CD4-positive, CD25-positive, alpha-beta regulatory T cell (primary cell): Measurements from ENCODE around the gene EIF4EBP2. TPM values are rescaled to one million over a fixed set of nuclear protein-coding genes. Genes with fewer than 3 reads are reported as not detected.

Source experiments
- ATAC-seq, 2 donors: fragments of 150-1000 bp; cut with Tn5 transposase; one replicate each; pipeline ENCODE4 v1.10.0; 2021; ENCODE audit warnings: low read depth in 2 of 2, moderate number of reproducible peaks in 2 of 2, moderate library complexity in 1 of 2
- DNase-seq, 3 donors: peaks; one replicate each; pipeline versions ENCODE4 v3.0.0 to v3.0.0-alpha.2; 2012 to 2022; ENCODE audit warnings: mixed read lengths in 1 of 3
- H3K27ac ChIP-seq: one replicate; pipeline ENCODE4 v1.7.0; 2013; ENCODE audit warnings: mild to moderate bottlenecking, low read length; ENCODE audit not compliant: insufficient read depth, poor library complexity, severe bottlenecking
- H3K27me3 ChIP-seq: one replicate; pipeline ENCODE4 v1.7.0; 2013; ENCODE audit warnings: low read length; ENCODE audit not compliant: control insufficient read depth, insufficient read depth
- H3K36me3 ChIP-seq: one replicate; pipeline ENCODE4 v1.7.0; 2013; ENCODE audit warnings: mild to moderate bottlenecking, low read length, moderate library complexity; ENCODE audit not compliant: control insufficient read depth, insufficient read depth
- H3K4me1 ChIP-seq: 2 replicates; pipeline ENCODE4 v1.7.0; 2013; ENCODE audit warnings: mild to moderate bottlenecking, low read length; ENCODE audit not compliant: insufficient read depth, control insufficient read depth, poor library complexity, severe bottlenecking
- H3K4me3 ChIP-seq: one replicate; pipeline ENCODE4 v1.7.0; 2013; ENCODE audit warnings: low read depth, mild to moderate bottlenecking, low read length, moderate library complexity
- H3K9me3 ChIP-seq, 2 experiments: 1 replicate in 1 of 2; 2 replicates in 1 of 2; pipeline ENCODE4 v1.7.0; 2013; ENCODE audit warnings: low read length in 2 of 2, mild to moderate bottlenecking in 1 of 2, moderate library complexity in 1 of 2; ENCODE audit not compliant: control insufficient read depth in 2 of 2
- H3K27ac Mint-ChIP-seq, 3 donors: one replicate each; pipeline ENCODE4 v1.8.0; 2020 to 2022; ENCODE audit warnings: mild to moderate bottlenecking in 3 of 3, mixed read lengths in 3 of 3, moderate library complexity in 2 of 3
- H3K27me3 Mint-ChIP-seq: one replicate; pipeline ENCODE4 v1.8.0; 2022; ENCODE audit warnings: mild to moderate bottlenecking, mixed read lengths
- H3K36me3 Mint-ChIP-seq: one replicate; pipeline ENCODE4 v1.8.0; 2020; ENCODE audit warnings: mixed read lengths
- H3K4me1 Mint-ChIP-seq, 4 donors: one replicate each; pipeline ENCODE4 v1.8.0; 2020 to 2022; ENCODE audit warnings: mixed read lengths in 4 of 4, mild to moderate bottlenecking in 1 of 4
- H3K4me3 Mint-ChIP-seq, 4 donors: one replicate each; pipeline ENCODE4 v1.8.0; 2020 to 2022; ENCODE audit warnings: mild to moderate bottlenecking in 4 of 4, mixed read lengths in 4 of 4, moderate library complexity in 3 of 4
- H3K9me3 Mint-ChIP-seq, 7 donors: one replicate each; pipeline ENCODE4 v1.8.0; 2020 to 2022; ENCODE audit warnings: mixed read lengths in 7 of 7, mild to moderate bottlenecking in 3 of 7, moderate library complexity in 2 of 7
- polyA plus RNA-seq, 4 donors: library from polyadenylated mRNA; unstranded; fragments of 300-500 nt; fragmentation: Illumina TruSeq; gene quantifications; one replicate each; pipeline ENCODE4 v1.2.3, GENCODE V29; 2021
- total RNA-seq: library from RNA; stranded (reverse); gene quantifications from one replicate; pipeline ENCODE4 v1.2.3, GENCODE V29; 2022

Gene EIF4EBP2
- total and polyA plus RNA-seq, 5 donors from 2014 or later: 53.1 to 86.4 (median 84.7) TPM

- Mint-ChIP-seq H3K27ac (peak overlapping the region in 1 of 3 donors; percentile 43), H3K4me3 (peak overlapping the region in 1 of 4 donors; percentile 27), H3K9me3 (no peaks in the 10 kb centered on the region), H3K36me3 (peaks cover 6% of the 10 kb centered on the region), H3K4me1 (peaks cover 4 to 58% (median 28%) of the 10 kb centered on the region in 4 donors), H3K27me3 (peaks cover 22% of the 10 kb centered on the region)
- Histone ChIP-seq H3K4me3 (no peak overlapping the region), H3K27ac (no peak overlapping the region), H3K9me3 (no peaks in the 10 kb centered on the region), H3K4me1 (peaks cover 38% of the 10 kb centered on the region), H3K27me3 (peaks cover 9% of the 10 kb centered on the region), H3K36me3 (no peaks in the 10 kb centered on the region)
- DNase-seq (no peak), ATAC-seq (no peak)
Observed at GRCh38 chr10:70435241-70436085, 31.5 kb downstream of the EIF4EBP2 start.

DNA sequence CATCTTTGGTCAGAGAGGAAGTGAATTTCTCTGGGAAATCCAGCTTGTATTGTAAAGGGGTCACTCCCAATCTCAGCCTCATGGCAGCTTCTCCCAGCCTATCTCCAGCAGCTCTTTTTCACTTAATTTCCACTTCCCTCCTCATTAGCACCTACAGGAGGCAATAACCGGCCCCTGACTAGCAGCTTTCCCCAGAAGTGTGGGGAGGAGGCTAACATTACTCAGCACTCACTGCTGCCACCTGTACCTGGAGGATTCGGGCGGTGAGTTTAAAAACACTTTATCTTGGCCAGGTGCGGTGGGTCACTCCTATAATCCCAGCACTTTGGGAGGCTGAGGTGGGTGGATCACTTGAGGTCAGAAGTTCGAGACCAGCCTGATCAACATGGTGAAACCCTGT is 33.8 kb downstream of the EIF4EBP2 start:
- Histone ChIP-seq H3K27ac (no peak overlapping the region), H3K9me3 (no peaks in the 10 kb centered on the region), H3K36me3 (no peaks in the 10 kb centered on the region), H3K4me1 (peaks cover 30% of the 10 kb centered on the region), H3K4me3 (no peak overlapping the region), H3K27me3 (peaks cover 19% of the 10 kb centered on the region)
- Mint-ChIP-seq H3K4me3 (no peak overlapping the region), H3K27me3 (peaks cover 40% of the 10 kb centered on the region), H3K36me3 (peaks cover 6% of the 10 kb centered on the region), H3K27ac (no peak overlapping the region), H3K9me3 (peaks cover 0 to 2% (median 0%) of the 10 kb centered on the region in 7 donors), H3K4me1 (peaks cover 5 to 50% (median 20%) of the 10 kb centered on the region in 4 donors)
- DNase-seq (no peak), ATAC-seq (no peak)

- H3K27ac ChIP-seq: no peak overlapping the region
- ATAC-seq: peak in 1 of 2 donors; percentile 28
- no peaks in the 10 kb centered on the region for H3K9me3 ChIP-seq
- no peaks in the 10 kb centered on the region for H3K36me3 ChIP-seq
- peak overlapping the region; percentile 37 for H3K4me3 ChIP-seq
- Mint-ChIP-seq H3K27ac (peak overlapping the region in 2 of 3 donors; percentile 54 to 72), H3K4me1 (peaks cover 3 to 26% (median 9%) of the 10 kb centered on the region in 4 donors), H3K9me3 (peaks cover 0 to 2% (median 0%) of the 10 kb centered on the region in 7 donors), H3K36me3 (peaks cover 2% of the 10 kb centered on the region), H3K4me3 (peak overlapping the region; percentile 78 to 88 (median 86)), H3K27me3 (peaks cover 50% of the 10 kb centered on the region)
- peak in 1 of 3 donors; percentile 26 for DNase-seq
- H3K27me3 ChIP-seq: peaks cover 22% of the 10 kb centered on the region
- peaks cover 17% of the 10 kb centered on the region for H3K4me1 ChIP-seq
Observed at GRCh38 chr10:70440296-70441160, 36.6 kb downstream of the EIF4EBP2 start.

- Histone ChIP-seq H3K9me3 (no peaks in the 10 kb centered on the region), H3K4me1 (peaks cover 17% of the 10 kb centered on the region), H3K4me3 (peak within 1 kb of the TSS; percentile 37), H3K27me3 (peaks cover 22% of the 10 kb centered on the region), H3K27ac (no peak within 1 kb of the TSS), H3K36me3 (no peaks in the 10 kb centered on the region)
- Mint-ChIP-seq H3K9me3 (peaks cover 0 to 2% (median 0%) of the 10 kb centered on the region in 7 donors), H3K36me3 (no peaks in the 10 kb centered on the region), H3K4me1 (peaks cover 3 to 26% (median 9%) of the 10 kb centered on the region in 4 donors), H3K27me3 (peaks cover 53% of the 10 kb centered on the region), H3K4me3 (peak within 1 kb of the TSS; percentile 78 to 88 (median 86)), H3K27ac (peak within 1 kb of the TSS in 2 of 3 donors; percentile 54 to 72)
- peak in 1 of 3 donors; percentile 14 for DNase-seq
- peak in 1 of 2 donors; percentile 53 for ATAC-seq
Observed at GRCh38 chr10:70441161-70441894, 37.4 kb downstream of the EIF4EBP2 start, which contains the start of gene NODAL. TSS of gene NODAL (minus strand) at chr10:70441681. CDS start at chr10:70441667, 14 bp downstream.

- no peak overlapping the region for H3K27ac ChIP-seq
- H3K4me3 Mint-ChIP-seq: peak overlapping the region in 2 of 4 donors; percentile 29 to 41
- H3K4me1 ChIP-seq: peaks cover 17% of the 10 kb centered on the region
- H3K4me3 ChIP-seq: no peak overlapping the region
- no peak overlapping the region for H3K27ac Mint-ChIP-seq
- peaks cover 0 to 2% (median 0%) of the 10 kb centered on the region in 7 donors for H3K9me3 Mint-ChIP-seq
- H3K9me3 ChIP-seq: no peaks in the 10 kb centered on the region
- DNase-seq (no peak), ATAC-seq (no peak)
- H3K36me3 Mint-ChIP-seq: no peaks in the 10 kb centered on the region
- H3K27me3 Mint-ChIP-seq: peaks cover 52% of the 10 kb centered on the region
- H3K27me3 ChIP-seq: peaks cover 22% of the 10 kb centered on the region
- H3K36me3 ChIP-seq: no peaks in the 10 kb centered on the region
- peaks cover 3 to 22% (median 9%) of the 10 kb centered on the region in 4 donors for H3K4me1 Mint-ChIP-seq
Observed at GRCh38 chr10:70441895-70442309, 38.0 kb downstream of the EIF4EBP2 start.

- Mint-ChIP-seq H3K4me3 (peak overlapping the region in 3 of 4 donors; percentile 22 to 70 (median 24)), H3K9me3 (peaks cover 0 to 2% (median 0%) of the 10 kb centered on the region in 7 donors)
- peaks cover 22% of the 10 kb centered on the region for H3K27me3 ChIP-seq
Observed at GRCh38 chr10:70442332-70442988, 38.5 kb downstream of the EIF4EBP2 start.

More at GRCh38 chr10:70442332-70442988, 38.5 kb downstream of the EIF4EBP2 start:
- Histone ChIP-seq H3K36me3 (no peaks in the 10 kb centered on the region), H3K9me3 (no peaks in the 10 kb centered on the region), H3K27ac (no peak overlapping the region), H3K4me3 (no peak overlapping the region), H3K4me1 (peaks cover 17% of the 10 kb centered on the region)
- no peak for ATAC-seq
- no peak for DNase-seq
- Mint-ChIP-seq H3K36me3 (no peaks in the 10 kb centered on the region), H3K27me3 (peaks cover 49% of the 10 kb centered on the region), H3K27ac (no peak overlapping the region), H3K4me1 (peaks cover 3 to 22% (median 9%) of the 10 kb centered on the region in 4 donors)
